Naive B cell (primary cell): ENCODE data around the gene MAST4. TPM values are rescaled to one million over a fixed set of nuclear protein-coding genes. Genes with fewer than 3 reads are reported as not detected.
"Not testable (repeated sequence)": the region's sequence is repeated elsewhere in the genome, so short reads cannot be mapped to it uniquely, and the experiment has no call there.

Experiments used
- ATAC-seq, 2 donors: fragments of 150-1000 bp; cut with Tn5 transposase; 2 replicates each; pipeline ENCODE4 v1.10.0; 2021; ENCODE audit warnings: low read depth in 2 of 2, mild to moderate bottlenecking in 2 of 2, moderate library complexity in 2 of 2
- DNase-seq: peaks from one replicate; pipeline ENCODE4 v3.0.0; 2022
- H3K27ac Mint-ChIP-seq, 6 donors: one replicate each; pipeline ENCODE4 v1.8.0; 2020 to 2022; ENCODE audit warnings: mild to moderate bottlenecking in 6 of 6, mixed read lengths in 6 of 6, moderate library complexity in 5 of 6, inconsistent platforms in 2 of 6
- H3K27me3 Mint-ChIP-seq, 3 donors: one replicate each; pipeline ENCODE4 v1.8.0; 2021 to 2022; ENCODE audit warnings: mixed read lengths in 3 of 3, mild to moderate bottlenecking in 1 of 3
- H3K36me3 Mint-ChIP-seq, 2 donors: one replicate each; pipeline ENCODE4 v1.8.0; 2020 to 2022; ENCODE audit warnings: mixed read lengths in 2 of 2, inconsistent platforms in 1 of 2, mild to moderate bottlenecking in 1 of 2
- H3K4me1 Mint-ChIP-seq, 3 donors: one replicate each; pipeline ENCODE4 v1.8.0; 2020 to 2022; ENCODE audit warnings: mixed read lengths in 3 of 3, inconsistent platforms in 1 of 3, mild to moderate bottlenecking in 1 of 3, moderate library complexity in 1 of 3
- H3K4me3 Mint-ChIP-seq, 8 donors: one replicate each; pipeline ENCODE4 v1.8.0; 2020 to 2022; ENCODE audit warnings: mild to moderate bottlenecking in 8 of 8, mixed read lengths in 8 of 8, moderate library complexity in 8 of 8, inconsistent platforms in 2 of 8
- H3K9me3 Mint-ChIP-seq, 7 donors: one replicate each; pipeline ENCODE4 v1.8.0; 2020 to 2022; ENCODE audit warnings: mixed read lengths in 7 of 7, mild to moderate bottlenecking in 5 of 7, inconsistent platforms in 2 of 7, moderate library complexity in 1 of 7
- polyA plus RNA-seq, 6 donors: library from polyadenylated mRNA; unstranded; fragments of 300-500 nt; fragmentation: Illumina TruSeq; gene quantifications; one replicate each; pipeline ENCODE4 v1.2.3, GENCODE V29; 2021; ENCODE audit warnings: low read depth in 6 of 6

The MAST4 gene
- polyA plus RNA-seq, 6 donors from 2014 or later: 0.17 to 2.3 (median 1.3) TPM

DNA sequence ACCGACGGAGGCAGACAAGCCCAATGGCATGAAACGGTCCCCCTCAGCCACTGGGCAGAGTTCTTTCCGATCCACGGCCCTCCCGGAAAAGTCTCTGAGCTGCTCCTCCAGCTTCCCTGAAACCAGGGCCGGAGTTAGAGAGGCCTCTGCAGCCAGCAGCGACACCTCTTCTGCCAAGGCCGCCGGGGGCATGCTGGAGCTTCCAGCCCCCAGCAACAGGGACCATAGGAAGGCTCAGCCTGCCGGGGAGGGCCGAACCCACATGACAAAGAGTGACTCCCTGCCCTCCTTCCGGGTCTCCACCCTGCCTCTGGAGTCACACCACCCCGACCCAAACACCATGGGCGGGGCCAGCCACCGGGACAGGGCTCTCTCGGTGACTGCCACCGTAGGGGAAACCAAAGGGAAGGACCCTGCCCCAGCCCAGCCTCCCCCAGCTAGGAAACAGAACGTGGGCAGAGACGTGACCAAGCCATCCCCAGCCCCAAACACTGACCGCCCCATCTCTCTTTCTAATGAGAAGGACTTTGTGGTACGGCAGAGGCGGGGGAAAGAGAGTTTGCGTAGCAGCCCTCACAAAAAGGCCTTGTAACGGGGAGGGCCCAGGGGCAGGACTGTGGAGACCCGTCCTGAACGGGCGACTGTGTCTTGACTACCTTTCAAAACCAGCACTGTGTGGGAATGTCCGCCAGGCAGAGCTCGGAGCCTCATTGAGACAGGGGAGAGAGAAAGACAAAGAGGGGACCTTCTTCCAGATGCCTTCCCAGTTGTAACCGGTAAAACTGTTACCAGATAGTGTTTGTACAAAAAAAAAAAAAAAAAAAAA, 570.5 kb downstream of the MAST4 start:
- peaks cover 14 to 35% (median 21%) of the 10 kb centered on the region in 3 donors for H3K4me1 Mint-ChIP-seq
- ATAC-seq (peak; percentile 54 to 60), DNase-seq (no peak)
- H3K9me3 Mint-ChIP-seq: no peaks in the 10 kb centered on the region
- no peaks in the 10 kb centered on the region for H3K36me3 Mint-ChIP-seq
- H3K27me3 Mint-ChIP-seq: no peaks in the 10 kb centered on the region
- peak overlapping the region; percentile 60 to 96 (median 91) for H3K27ac Mint-ChIP-seq
- peak overlapping the region; percentile 77 to 93 (median 87) for H3K4me3 Mint-ChIP-seq

DNA sequence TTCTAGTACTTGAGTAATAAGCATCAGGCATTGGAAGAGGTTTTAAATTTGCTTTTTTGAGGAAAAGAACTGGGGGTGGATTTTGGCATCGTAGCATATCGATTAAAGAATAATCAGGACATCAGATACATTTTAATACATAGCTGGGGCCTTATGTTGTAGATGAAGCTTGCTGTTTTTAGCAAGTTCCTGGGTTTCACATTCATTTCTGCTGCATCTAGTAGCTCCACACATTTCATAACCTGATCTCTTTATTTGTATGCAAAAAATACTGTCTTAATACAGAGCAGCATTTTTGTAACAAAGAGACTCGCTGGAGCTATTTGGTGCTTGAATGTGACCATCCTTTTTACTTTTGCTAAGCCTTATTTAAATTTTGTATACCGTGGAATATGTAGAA, 571.9 kb downstream of the MAST4 start:
- no peak for ATAC-seq

DNA sequence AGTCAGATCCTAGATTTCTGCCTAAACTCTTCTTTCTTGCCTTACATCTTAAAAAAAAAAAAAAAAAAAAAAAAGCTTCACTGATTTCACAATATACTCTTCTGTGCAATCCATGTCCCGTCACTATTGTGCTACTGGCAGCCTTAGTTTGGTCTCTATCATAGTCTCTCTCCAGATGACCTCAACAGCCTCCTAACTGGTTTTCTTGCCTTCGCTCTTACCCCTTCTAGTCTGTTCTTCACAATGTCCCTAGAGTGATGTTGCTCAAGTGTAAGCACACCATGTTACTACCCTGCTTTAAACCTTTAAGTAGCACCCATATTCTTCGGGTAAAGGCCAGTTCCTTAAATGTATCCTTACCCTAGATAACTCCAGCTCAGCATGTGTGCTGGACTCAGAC, 574.6 kb downstream of the MAST4 start:
- Mint-ChIP-seq H3K4me3 (no peak overlapping the region), H3K27me3 (no peaks in the 10 kb centered on the region), H3K4me1 (peaks cover 21 to 38% (median 23%) of the 10 kb centered on the region in 3 donors), H3K36me3 (peaks cover 6 to 11% of the 10 kb centered on the region in 2 donors), H3K27ac (no peak overlapping the region), H3K9me3 (peaks cover 0 to 14% (median 6%) of the 10 kb centered on the region in 7 donors)
- ATAC-seq (no peak), DNase-seq (no peak)

More for the DNA sequence above, 571.9 kb downstream of the MAST4 start:
- Mint-ChIP-seq H3K27me3 (no peaks in the 10 kb centered on the region), H3K9me3 (no peaks in the 10 kb centered on the region), H3K36me3 (no peaks in the 10 kb centered on the region), H3K4me1 (peaks cover 14 to 35% (median 17%) of the 10 kb centered on the region in 3 donors), H3K4me3 (no peak overlapping the region), H3K27ac (peak overlapping the region in 5 of 6 donors; percentile 16 to 62 (median 41))
- DNase-seq: no peak

GRCh38 chr5:67173351-67173750, 577.2 kb downstream of the MAST4 start:
- not testable (repeated sequence) for DNase-seq, H3K27me3 Mint-ChIP-seq, ATAC-seq, H3K4me3 Mint-ChIP-seq, H3K27ac Mint-ChIP-seq
- Mint-ChIP-seq H3K36me3 (peaks cover 27 to 34% of the 10 kb centered on the region in 2 donors), H3K4me1 (peaks cover 15 to 36% (median 20%) of the 10 kb centered on the region in 3 donors), H3K9me3 (peaks cover 3 to 40% (median 30%) of the 10 kb centered on the region in 7 donors)

DNA sequence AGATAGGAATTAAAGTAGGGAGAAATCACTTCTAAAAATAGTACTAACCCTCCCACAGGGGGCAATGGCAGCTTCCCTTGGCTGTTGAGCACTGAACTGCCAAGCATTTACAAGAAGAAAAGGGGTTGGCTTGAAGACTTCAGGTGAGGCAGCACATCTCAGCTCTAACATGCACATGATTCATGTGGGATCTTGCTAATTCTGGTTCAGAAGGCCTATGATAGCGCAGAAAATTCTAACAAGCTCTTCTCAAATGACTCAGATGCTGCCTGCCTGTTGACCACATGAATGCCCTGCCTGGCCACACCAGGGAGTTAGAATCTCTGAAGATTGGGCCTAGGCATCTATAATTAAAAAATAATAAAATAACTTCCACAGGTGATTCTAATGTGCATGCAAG, 577.8 kb downstream of the MAST4 start:
- DNase-seq (no peak), ATAC-seq (no peak)
- Mint-ChIP-seq H3K27ac (peak overlapping the region in 1 of 6 donors; percentile 32), H3K4me3 (peak overlapping the region in 1 of 8 donors; percentile 54), H3K36me3 (peaks cover 33 to 40% of the 10 kb centered on the region in 2 donors), H3K4me1 (peaks cover 17 to 41% (median 25%) of the 10 kb centered on the region in 3 donors), H3K27me3 (no peaks in the 10 kb centered on the region), H3K9me3 (peaks cover 3 to 46% (median 36%) of the 10 kb centered on the region in 7 donors)

DNA sequence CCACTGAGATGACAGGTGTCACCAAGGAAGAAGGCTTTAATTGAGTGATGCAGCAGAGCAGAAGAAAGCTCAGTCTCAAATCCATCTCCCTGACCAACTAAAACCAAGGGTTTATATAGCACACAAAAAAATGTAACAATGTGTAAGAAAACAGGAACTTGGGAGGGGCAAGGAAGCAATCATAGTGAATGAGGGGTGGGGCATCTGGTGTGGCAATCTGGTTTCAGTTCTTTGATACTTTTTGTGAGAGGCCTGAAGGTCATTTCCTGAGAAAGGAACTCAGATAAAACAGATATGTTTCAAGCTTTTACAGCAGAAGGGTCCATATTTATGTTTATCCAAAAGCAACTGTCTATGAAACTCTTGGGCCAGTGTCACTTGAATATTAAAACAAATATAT, 580.7 kb downstream of the MAST4 start:
- Mint-ChIP-seq H3K4me3 (peak overlapping the region in 6 of 8 donors; percentile 2 to 46 (median 18)), H3K27me3 (no peaks in the 10 kb centered on the region), H3K9me3 (peaks cover 3 to 66% (median 48%) of the 10 kb centered on the region in 7 donors), H3K27ac (peak overlapping the region; percentile 67 to 94 (median 88)), H3K36me3 (peaks cover 63 to 66% of the 10 kb centered on the region in 2 donors), H3K4me1 (peaks cover 37 to 65% (median 55%) of the 10 kb centered on the region in 3 donors)
- DNase-seq (peak; percentile 54), ATAC-seq (peak; percentile 80 to 81)

DNA sequence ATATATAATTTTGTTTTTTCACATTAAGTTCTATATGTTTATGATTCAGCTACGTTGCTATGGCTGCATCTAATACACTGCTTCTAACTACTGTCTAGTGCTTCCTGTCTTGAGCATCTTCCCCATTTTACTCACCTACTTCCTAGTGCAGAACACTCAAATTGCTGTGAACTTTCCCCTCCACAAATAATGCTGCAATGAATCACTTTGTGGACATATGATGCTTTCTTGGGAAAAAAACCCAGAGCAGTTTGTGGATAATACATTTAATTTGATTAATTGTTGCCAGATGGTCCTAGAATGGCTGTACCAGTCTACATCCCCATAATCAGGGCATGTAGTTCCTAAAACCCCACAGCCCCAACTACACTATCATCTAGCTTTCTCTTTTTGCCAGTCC, 581.9 kb downstream of the MAST4 start:
- ATAC-seq (peak; percentile 73 to 76), DNase-seq (no peak)
- Mint-ChIP-seq H3K27me3 (no peaks in the 10 kb centered on the region), H3K4me1 (peaks cover 40 to 74% (median 67%) of the 10 kb centered on the region in 3 donors), H3K9me3 (peaks cover 3 to 66% (median 48%) of the 10 kb centered on the region in 7 donors), H3K27ac (peak overlapping the region in 3 of 6 donors; percentile 72 to 82 (median 79)), H3K4me3 (peak overlapping the region in 2 of 8 donors; percentile 45 to 65), H3K36me3 (peaks cover 71 to 73% of the 10 kb centered on the region in 2 donors)

GRCh38 chr5:67178966-67179365, 582.8 kb downstream of the MAST4 start:
- H3K27ac Mint-ChIP-seq: peak overlapping the region in 4 of 6 donors; percentile 11 to 82 (median 73)

GRCh38 chr5:67179697-67180361, 583.6 kb downstream of the MAST4 start:
- Mint-ChIP-seq H3K9me3 (peaks cover 3 to 62% (median 45%) of the 10 kb centered on the region in 7 donors), H3K27ac (peak overlapping the region; percentile 53 to 86 (median 70)), H3K4me1 (peaks cover 44 to 84% (median 72%) of the 10 kb centered on the region in 3 donors)

More at GRCh38 chr5:67178966-67179365, 582.8 kb downstream of the MAST4 start:
- DNase-seq (no peak), ATAC-seq (no peak)
- Mint-ChIP-seq H3K27me3 (no peaks in the 10 kb centered on the region), H3K36me3 (peaks cover 74 to 81% of the 10 kb centered on the region in 2 donors), H3K9me3 (peaks cover 3 to 64% (median 48%) of the 10 kb centered on the region in 7 donors), H3K4me1 (peaks cover 44 to 82% (median 71%) of the 10 kb centered on the region in 3 donors), H3K4me3 (peak overlapping the region in 1 of 8 donors; percentile 77)

DNA sequence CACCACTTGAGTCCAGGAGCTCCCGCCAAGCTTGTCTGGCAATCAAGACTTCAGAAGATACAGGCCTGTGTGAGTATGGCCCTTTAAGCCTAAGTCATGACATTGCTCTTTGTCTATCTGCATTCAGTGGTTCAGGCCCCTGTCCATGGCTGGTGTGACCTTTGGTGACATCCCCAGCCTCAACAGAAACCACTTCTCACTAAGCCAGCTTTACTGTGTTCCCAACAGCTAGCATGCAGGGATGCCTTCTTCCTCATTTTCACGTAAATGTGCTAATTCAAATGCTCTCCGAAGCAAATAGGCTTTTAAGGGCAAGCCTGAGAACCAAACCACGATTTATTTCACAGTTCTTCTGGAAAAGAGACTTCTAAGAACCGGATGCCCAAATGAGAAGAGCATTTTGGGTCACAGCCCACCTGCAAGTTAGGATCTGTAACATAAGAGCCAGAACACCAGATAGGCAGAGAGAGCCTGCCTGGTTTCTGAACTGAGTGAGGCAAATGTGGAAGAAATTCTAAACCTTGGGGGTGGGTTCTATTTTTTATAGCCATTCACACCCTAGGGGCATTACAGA, 585.5 kb downstream of the MAST4 start:
- ATAC-seq (no peak), DNase-seq (no peak)
- Mint-ChIP-seq H3K27ac (peak overlapping the region in 5 of 6 donors; percentile 81 to 95 (median 88)), H3K36me3 (peaks cover 76 to 80% of the 10 kb centered on the region in 2 donors), H3K4me3 (peak overlapping the region; percentile 31 to 78 (median 60)), H3K4me1 (peaks cover 49 to 80% (median 74%) of the 10 kb centered on the region in 3 donors), H3K27me3 (no peaks in the 10 kb centered on the region), H3K9me3 (peaks cover 3 to 43% (median 29%) of the 10 kb centered on the region in 7 donors)

More at GRCh38 chr5:67179697-67180361, 583.6 kb downstream of the MAST4 start:
- ATAC-seq (no peak), DNase-seq (no peak)
- no peaks in the 10 kb centered on the region for H3K27me3 Mint-ChIP-seq
- peaks cover 75 to 81% of the 10 kb centered on the region in 2 donors for H3K36me3 Mint-ChIP-seq
- peak overlapping the region in 3 of 8 donors; percentile 22 to 40 (median 24) for H3K4me3 Mint-ChIP-seq

DNA sequence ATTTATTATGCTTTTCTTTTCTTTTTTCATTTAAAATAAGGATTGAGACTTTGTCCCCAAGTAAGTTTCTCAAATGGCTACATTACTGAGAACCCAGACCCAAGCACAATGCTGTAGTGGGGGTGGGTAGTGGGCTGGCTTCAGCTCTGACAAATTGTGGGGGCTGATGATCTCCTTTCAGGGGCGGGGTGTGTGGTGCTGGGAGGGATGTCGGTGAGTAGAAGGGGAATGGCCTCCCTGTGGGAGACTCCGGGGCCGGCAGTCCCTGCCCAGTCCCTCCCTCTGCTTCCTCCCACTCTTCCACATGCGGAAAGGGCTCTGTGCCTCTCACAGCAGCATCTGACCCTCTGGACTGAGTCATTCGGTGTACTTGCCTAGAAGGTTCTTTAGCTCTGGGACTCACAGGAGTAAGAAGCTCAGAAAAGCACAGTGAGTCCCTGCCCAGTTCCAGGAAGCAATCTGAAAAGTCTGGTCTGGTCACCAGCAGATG, 586.2 kb downstream of the MAST4 start:
- H3K4me3 Mint-ChIP-seq: peak overlapping the region in 4 of 8 donors; percentile 21 to 69 (median 33)
- ATAC-seq (no peak), DNase-seq (no peak)
- peaks cover 54 to 80% (median 77%) of the 10 kb centered on the region in 3 donors for H3K4me1 Mint-ChIP-seq
- H3K27ac Mint-ChIP-seq: peak overlapping the region in 4 of 6 donors; percentile 81 to 95 (median 89)
- H3K9me3 Mint-ChIP-seq: peaks cover 4 to 37% (median 23%) of the 10 kb centered on the region in 7 donors
- H3K36me3 Mint-ChIP-seq: peaks cover 76 to 80% of the 10 kb centered on the region in 2 donors
- H3K27me3 Mint-ChIP-seq: no peaks in the 10 kb centered on the region

DNA sequence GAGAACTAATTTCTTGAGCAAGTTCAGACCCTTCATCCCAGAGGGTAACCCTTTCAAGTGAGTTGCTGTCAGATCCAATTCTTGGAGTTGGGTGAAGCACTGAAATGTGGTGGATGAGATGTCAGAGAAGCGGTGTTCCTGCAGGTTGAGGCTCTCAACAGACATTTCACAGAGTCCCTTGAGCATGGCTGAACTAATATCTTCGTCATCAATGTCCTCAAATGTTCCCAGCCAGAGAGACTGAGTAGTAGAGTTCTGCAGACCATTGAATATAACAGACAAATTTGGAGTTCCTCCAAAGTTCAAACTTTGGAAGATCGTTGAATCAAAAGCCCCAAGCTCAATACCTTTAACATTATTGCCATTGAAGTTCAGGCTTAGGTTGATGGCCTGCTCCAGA, 587.7 kb downstream of the MAST4 start:
- Mint-ChIP-seq H3K27me3 (no peaks in the 10 kb centered on the region), H3K27ac (peak overlapping the region in 2 of 6 donors; percentile 33 to 73), H3K4me1 (peaks cover 61 to 83% (median 82%) of the 10 kb centered on the region in 3 donors), H3K36me3 (peaks cover 68 to 80% of the 10 kb centered on the region in 2 donors), H3K4me3 (no peak overlapping the region), H3K9me3 (peaks cover 4 to 22% (median 12%) of the 10 kb centered on the region in 7 donors)
- ATAC-seq (no peak), DNase-seq (no peak)
